HG03108 (cell line): Measurements from ENCODE around the gene PCGF3.

ENCODE experiments used
- ATAC-seq: cut with Tn5 transposase; IDR thresholded peaks from one replicate; pipeline ENCODE4 v1.9.1; 2021; ENCODE audit warnings: moderate library complexity; ENCODE audit not compliant: unreplicated experiment

Gene PCGF3

GRCh38 chr4:705278-706082 lies at the start of gene PCGF3:
PCGF3 (plus strand) TSS chr4:705832; CDS start chr4:733681, 27,849 bp downstream.
- peak; percentile 93 for ATAC-seq

- ATAC-seq: no peak
Measured at GRCh38 chr4:656436-657337, 48.9 kb upstream of the PCGF3 start.

- ATAC-seq: no peak
Measured at GRCh38 chr4:657338-657833, 48.2 kb upstream of the PCGF3 start.

- no peak for ATAC-seq
Measured at GRCh38 chr4:657834-658667, 47.6 kb upstream of the PCGF3 start.

- no peak for ATAC-seq
Measured at GRCh38 chr4:658681-659667, 46.7 kb upstream of the PCGF3 start.

GRCh38 chr4:659851-660250 lies 45.8 kb upstream of the PCGF3 start:
- ATAC-seq: no peak

- no peak for ATAC-seq
Measured at GRCh38 chr4:660401-660800, 45.2 kb upstream of the PCGF3 start.

- ATAC-seq: no peak
Measured at GRCh38 chr4:661231-661630, 44.4 kb upstream of the PCGF3 start.

- ATAC-seq: no peak
Measured at GRCh38 chr4:661881-662761, 43.5 kb upstream of the PCGF3 start.

GRCh38 chr4:663046-663437 lies 42.6 kb upstream of the PCGF3 start:
- ATAC-seq: no peak

GRCh38 chr4:663438-664428 lies 41.9 kb upstream of the PCGF3 start:
- peak; percentile 69 for ATAC-seq

- no peak for ATAC-seq
Measured at GRCh38 chr4:664713-665231, 40.9 kb upstream of the PCGF3 start.

GRCh38 chr4:665381-665750 lies 40.3 kb upstream of the PCGF3 start:
- no peak for ATAC-seq

- ATAC-seq: no peak
Measured at GRCh38 chr4:665751-666435, 39.7 kb upstream of the PCGF3 start.

GRCh38 chr4:666436-666810 lies 39.2 kb upstream of the PCGF3 start:
- ATAC-seq: no peak

- ATAC-seq: no peak
Measured at GRCh38 chr4:666822-667544, 38.6 kb upstream of the PCGF3 start.
